GM12875 (cell line): Measurements from ENCODE around the gene SHC4.

Source experiments
- H3K4me3 ChIP-seq: one replicate; pipeline ENCODE4 v1.5.1; 2011; ENCODE audit warnings: low read depth, low read length, control low read depth
- TF ChIP-seq, protein P1 (sequence below): IDR thresholded peaks from 2 replicates; pipeline ENCODE4 v1.5.1; 2011; ENCODE audit warnings: low read depth, mild to moderate bottlenecking, control low read depth, inconsistent platforms, low read length, moderate library complexity, borderline replicate concordance; ENCODE audit not compliant: insufficient read depth

SHC4 gene

DNA sequence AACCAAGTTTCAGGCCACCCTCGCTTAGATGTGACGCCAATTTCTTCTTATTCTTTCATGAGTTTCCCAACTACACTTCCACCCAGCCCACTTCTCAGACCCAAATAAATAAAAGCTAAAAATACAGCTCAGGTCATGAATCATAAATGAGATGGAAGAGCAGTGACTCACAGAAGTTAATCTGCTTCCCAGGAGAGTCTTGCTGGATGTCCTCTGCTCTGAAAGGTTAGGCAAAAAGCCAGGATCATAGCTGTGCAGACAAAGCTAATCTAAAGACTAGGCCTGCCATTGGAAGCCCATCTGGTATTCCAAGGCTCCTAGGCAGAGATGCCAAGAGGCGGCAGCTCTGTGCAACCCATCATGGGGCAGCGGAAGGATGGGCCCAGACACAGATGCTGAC, 24.1 kb downstream of the SHC4 start:
- H3K4me3 ChIP-seq: no peak overlapping the region

DNA sequence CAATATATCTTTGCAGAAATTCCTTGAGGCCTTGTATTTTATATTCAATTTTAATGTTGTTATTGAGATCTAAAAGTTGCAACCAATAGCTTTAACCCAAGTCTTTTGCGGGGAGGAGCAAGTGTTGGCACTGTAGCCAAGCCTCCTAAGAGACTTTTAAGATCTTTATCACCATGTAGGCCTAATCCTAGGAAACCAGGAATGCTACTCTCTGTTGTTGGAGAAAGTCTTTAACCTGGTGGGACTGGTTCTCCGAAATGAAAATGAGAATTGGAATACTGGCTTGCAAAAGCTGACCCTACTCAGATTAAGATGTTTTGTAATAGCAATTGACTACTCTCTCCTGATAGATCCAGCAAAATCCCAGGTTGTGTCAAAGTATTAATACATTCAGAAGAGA, 25.8 kb downstream of the SHC4 start:
- TF ChIP-seq, protein P1, sequence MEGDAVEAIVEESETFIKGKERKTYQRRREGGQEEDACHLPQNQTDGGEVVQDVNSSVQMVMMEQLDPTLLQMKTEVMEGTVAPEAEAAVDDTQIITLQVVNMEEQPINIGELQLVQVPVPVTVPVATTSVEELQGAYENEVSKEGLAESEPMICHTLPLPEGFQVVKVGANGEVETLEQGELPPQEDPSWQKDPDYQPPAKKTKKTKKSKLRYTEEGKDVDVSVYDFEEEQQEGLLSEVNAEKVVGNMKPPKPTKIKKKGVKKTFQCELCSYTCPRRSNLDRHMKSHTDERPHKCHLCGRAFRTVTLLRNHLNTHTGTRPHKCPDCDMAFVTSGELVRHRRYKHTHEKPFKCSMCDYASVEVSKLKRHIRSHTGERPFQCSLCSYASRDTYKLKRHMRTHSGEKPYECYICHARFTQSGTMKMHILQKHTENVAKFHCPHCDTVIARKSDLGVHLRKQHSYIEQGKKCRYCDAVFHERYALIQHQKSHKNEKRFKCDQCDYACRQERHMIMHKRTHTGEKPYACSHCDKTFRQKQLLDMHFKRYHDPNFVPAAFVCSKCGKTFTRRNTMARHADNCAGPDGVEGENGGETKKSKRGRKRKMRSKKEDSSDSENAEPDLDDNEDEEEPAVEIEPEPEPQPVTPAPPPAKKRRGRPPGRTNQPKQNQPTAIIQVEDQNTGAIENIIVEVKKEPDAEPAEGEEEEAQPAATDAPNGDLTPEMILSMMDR: no peak
- no peak overlapping the region for H3K4me3 ChIP-seq

More for the DNA sequence above, 24.1 kb downstream of the SHC4 start:
- TF ChIP-seq, protein P1: no peak

DNA sequence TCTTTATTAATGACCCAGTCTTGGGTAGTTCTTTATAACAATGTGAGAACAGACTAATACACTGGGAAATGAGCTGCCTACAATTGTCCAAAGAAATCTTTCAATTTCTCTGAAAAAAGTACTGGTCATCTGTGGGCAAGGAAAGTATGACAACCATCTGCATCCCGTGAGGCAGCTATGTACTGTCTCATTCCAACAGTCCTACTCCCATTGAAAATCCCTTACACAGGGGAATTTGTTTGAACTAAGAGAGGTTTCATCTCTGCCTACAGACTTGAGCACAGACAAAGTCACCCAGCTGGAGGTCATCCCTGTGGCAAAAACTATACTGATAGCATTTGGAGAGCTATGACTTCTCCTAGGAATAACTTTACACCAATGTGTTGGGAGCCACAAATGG, 27.1 kb downstream of the SHC4 start:
- TF ChIP-seq, protein P1: no peak
- H3K4me3 ChIP-seq: no peak overlapping the region

DNA sequence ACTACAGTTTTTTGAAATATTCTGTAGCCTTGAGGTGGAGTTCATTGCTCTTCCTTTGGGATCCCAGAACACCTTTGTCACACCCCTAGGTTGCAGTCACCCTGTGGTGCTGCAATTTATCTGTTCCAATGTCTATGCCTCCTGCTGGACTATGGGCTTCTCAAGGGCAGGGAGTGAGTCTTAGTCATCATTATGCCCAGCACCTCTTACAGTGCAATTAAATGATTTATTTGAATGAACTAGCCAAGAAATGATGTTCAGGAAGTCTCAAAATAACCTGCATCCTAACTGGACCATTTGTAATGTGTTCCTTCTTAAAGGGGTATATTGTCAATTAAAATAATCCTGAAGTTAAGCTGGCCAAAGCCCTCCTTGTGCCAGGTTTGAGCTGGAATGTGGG, 28.5 kb downstream of the SHC4 start:
- TF ChIP-seq, protein P1: no peak

DNA sequence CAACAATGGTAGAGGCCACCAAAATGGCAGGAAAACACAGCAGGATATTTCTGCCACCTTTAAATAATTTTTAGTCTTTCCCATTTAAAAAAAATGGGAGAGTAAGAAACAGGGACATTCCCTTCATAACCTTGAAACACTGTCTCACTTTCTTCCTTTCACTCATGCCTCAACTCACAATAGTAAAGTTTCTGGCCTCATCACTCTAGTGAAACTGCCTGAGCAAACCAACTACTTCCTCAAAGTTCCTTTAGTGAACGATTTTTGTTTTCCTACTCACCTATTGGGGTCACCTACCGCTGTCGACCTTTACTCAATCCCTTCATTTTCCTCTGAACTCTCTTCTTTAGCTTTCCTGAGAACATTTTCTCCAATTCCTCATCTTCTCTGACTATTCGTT, 33.0 kb downstream of the SHC4 start:
- no peak overlapping the region for H3K4me3 ChIP-seq
- TF ChIP-seq, protein P1: no peak

More for the DNA sequence above, 28.5 kb downstream of the SHC4 start:
- H3K4me3 ChIP-seq: no peak overlapping the region

DNA sequence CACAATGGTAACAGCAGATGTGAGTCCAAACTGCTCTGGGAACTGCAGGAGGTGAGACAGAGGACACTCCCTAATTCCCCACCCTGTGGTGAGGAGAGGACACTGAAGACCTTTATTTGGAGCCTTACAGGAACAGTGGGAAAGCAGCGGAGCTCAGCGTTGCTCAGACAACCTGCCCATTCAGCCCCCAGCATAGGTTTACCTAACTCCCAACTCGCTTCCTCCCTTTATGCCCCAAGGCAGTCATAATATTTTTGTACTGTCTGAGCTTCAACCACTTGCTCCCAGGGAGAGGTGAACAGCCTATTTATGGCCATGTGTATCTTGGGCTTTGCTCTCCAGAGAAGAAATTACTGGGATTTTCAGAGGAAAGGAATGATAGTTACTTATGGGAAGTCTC, 34.1 kb downstream of the SHC4 start:
- TF ChIP-seq, protein P1: no peak
- no peak overlapping the region for H3K4me3 ChIP-seq

DNA sequence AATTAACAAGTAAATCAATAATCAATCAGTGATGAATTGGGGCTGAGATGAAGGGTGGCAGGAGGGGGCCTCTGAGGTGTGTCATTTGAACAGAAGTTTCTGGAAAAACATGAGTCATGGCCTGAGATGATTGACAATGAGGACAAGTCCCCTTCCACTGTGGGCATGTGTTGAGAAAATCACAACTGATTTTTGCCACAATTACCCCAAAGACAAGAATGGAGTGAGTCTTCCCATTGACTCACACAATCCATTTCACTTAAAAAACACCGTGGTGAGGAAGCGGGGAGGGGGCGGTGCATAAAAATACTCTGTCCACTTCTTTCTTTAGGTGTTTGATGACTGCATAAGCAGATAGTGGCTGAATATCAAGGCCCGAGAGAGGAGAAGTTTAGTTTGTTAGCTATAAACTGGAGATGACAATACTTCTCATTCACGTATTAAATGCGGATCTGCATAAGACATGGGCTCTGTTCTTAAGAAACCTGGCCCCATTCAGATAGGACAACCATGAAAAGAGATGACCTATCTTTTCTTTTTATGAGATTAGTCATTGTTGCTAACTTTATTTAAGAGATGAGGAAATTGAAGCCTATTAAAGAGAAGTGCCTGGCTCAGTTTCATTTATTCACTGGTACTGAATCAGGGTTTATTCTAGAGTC, 34.7 kb downstream of the SHC4 start:
- TF ChIP-seq, protein P1: no peak
- no peak overlapping the region for H3K4me3 ChIP-seq
